MM.1S (cell line): ENCODE data around the gene SERPINB13.

Experiments used
- DNase-seq: peaks from one replicate; pipeline ENCODE4 v3.0.0-alpha.2; 2015
- H2AFZ ChIP-seq: fragments of 300-600 bp; sonication (generic); 2 replicates; pipeline ENCODE4 v1.6.0; 2016; ENCODE audit warnings: antibody characterized with exemption, low read length
- H3F3A ChIP-seq: fragments of 300-600 bp; sonication (generic); 2 replicates; pipeline ENCODE4 v1.6.1; 2016; ENCODE audit warnings: mild to moderate bottlenecking, antibody characterized with exemption, low read length, moderate library complexity, mixed read lengths; ENCODE audit not compliant: insufficient read depth
- H3K27ac ChIP-seq: fragments of 300-600 bp; sonication (generic); 2 replicates; pipeline ENCODE4 v1.5.1; 2016; ENCODE audit warnings: mild to moderate bottlenecking, low read length
- H3K27me3 ChIP-seq: fragments of 300-600 bp; sonication (generic); replicated peaks from 2 replicates; pipeline ENCODE4 v1.6.0; 2016; ENCODE audit warnings: low read length; ENCODE audit not compliant: insufficient read depth
- H3K36me3 ChIP-seq: fragments of 300-600 bp; sonication (generic); replicated peaks from 2 replicates; pipeline ENCODE4 v1.6.1; 2016; ENCODE audit warnings: mild to moderate bottlenecking, low read length, mixed read lengths; ENCODE audit not compliant: insufficient read depth
- H3K4me1 ChIP-seq: fragments of 300-600 bp; sonication (generic); 2 replicates; pipeline ENCODE4 v1.6.1; 2016; ENCODE audit warnings: low read length, mixed read lengths
- H3K4me2 ChIP-seq: fragments of 300-600 bp; sonication (generic); 2 replicates; pipeline ENCODE4 v1.6.0; 2016; ENCODE audit warnings: low read depth, low read length
- H3K4me3 ChIP-seq: fragments of 300-600 bp; sonication (generic); 2 replicates; pipeline ENCODE4 v1.5.1; 2016; ENCODE audit warnings: low read length, mixed read lengths
- H3K79me2 ChIP-seq: fragments of 300-600 bp; sonication (generic); 2 replicates; pipeline ENCODE4 v1.6.1; 2016; ENCODE audit warnings: mixed run types, low read length, mixed read lengths
- H3K9ac ChIP-seq: fragments of 300-600 bp; sonication (generic); 2 replicates; pipeline ENCODE4 v1.6.1; 2016; ENCODE audit warnings: low read length, mixed read lengths
- H3K9me2 ChIP-seq: fragments of 300-600 bp; sonication (generic); replicated peaks from 2 replicates; pipeline ENCODE4 v1.6.1; 2016; ENCODE audit warnings: mild to moderate bottlenecking, low read length, mixed read lengths; ENCODE audit not compliant: insufficient read depth
- H3K9me3 ChIP-seq: fragments of 300-600 bp; sonication (generic); replicated peaks from 2 replicates; pipeline ENCODE4 v1.6.1; 2016; ENCODE audit warnings: mild to moderate bottlenecking, low read length, mixed read lengths; ENCODE audit not compliant: insufficient read depth
- H4K20me1 ChIP-seq: fragments of 300-600 bp; sonication (generic); 2 replicates; pipeline ENCODE4 v1.6.1; 2016; ENCODE audit warnings: mild to moderate bottlenecking, low read length, moderate library complexity, mixed read lengths; ENCODE audit not compliant: insufficient read depth
- CTCF ChIP-seq: fragments of 300-600 bp; sonication (generic); IDR thresholded peaks from 2 replicates; pipeline ENCODE4 v1.5.1; 2016; ENCODE audit warnings: antibody characterized with exemption, low read length, mixed read lengths
- EZH2 ChIP-seq: fragments of 300-600 bp; sonication (generic); optimal IDR thresholded peaks from 2 replicates; pipeline ENCODE3; 2017; ENCODE audit warnings: low read depth, mild to moderate bottlenecking, antibody characterized with exemption, low read length, mixed read lengths
- EZH2phosphoT487 ChIP-seq: fragments of 300-600 bp; sonication (generic); IDR thresholded peaks from 2 replicates; pipeline ENCODE4 v1.6.1; 2018; ENCODE audit warnings: antibody characterized with exemption, low read length

Gene SERPINB13

DNA sequence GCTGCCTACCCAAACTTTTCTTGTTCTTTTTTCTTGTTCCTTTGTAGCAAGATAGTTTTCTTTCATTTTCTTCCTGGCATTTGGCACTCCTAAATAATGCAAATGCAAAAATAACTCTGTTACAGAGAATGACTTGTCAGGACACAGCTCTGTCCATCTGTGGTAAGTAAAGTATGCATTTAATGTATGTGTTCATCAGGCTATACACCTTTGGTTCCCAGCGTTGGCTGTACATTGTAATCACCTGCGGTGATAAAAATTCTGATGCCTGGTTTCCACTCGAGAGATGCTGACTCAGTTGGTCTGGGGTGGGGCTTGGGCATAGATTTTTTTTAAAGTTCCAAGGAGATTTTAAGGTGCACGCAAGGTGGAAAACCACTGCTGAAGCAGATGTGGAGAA is at the start of gene SERPINB13:
Gene SERPINB13, plus strand, starts transcription at position 378 of the 400 bp plus-strand sequence. CDS start 1,325 bp downstream, outside the sequence.
- no peaks in the 10 kb centered on the region for H3K9me3 ChIP-seq
- no peaks in the 10 kb centered on the region for H3K9me2 ChIP-seq
- H3K79me2 ChIP-seq, result no peaks in the 10 kb centered on the region
- H4K20me1 ChIP-seq, result no peaks in the 10 kb centered on the region
- H3K27ac ChIP-seq, result no peak within 1 kb of the TSS
- H3K27me3 ChIP-seq, result no peaks in the 10 kb centered on the region
- H3K9ac ChIP-seq, result no peak within 1 kb of the TSS
- no peak for DNase-seq
- H3K4me1 ChIP-seq, result no peaks in the 10 kb centered on the region
- no peak within 1 kb of the TSS for H3K4me3 ChIP-seq
- no peaks in the 10 kb centered on the region for H3K36me3 ChIP-seq
- TF ChIP-seq EZH2phosphoT487, result no peak
- TF ChIP-seq EZH2, result no peak
- TF ChIP-seq CTCF, result no peak
- H2AFZ ChIP-seq, result no peak within 1 kb of the TSS
- no peaks in the 10 kb centered on the region for H3F3A ChIP-seq
- H3K4me2 ChIP-seq, result no peak within 1 kb of the TSS

- Histone ChIP-seq H3K4me1 (peaks cover 2% of the 10 kb centered on the region; the same call in 1 of the 2 replicates), H3K36me3 (no peaks in the 10 kb centered on the region), H3K4me2 (no peak overlapping the region), H3K79me2 (no peaks in the 10 kb centered on the region), H3K27me3 (no peaks in the 10 kb centered on the region), H3F3A (no peaks in the 10 kb centered on the region), H3K9me3 (no peaks in the 10 kb centered on the region), H2AFZ (no peak overlapping the region), H4K20me1 (no peaks in the 10 kb centered on the region), H3K9me2 (no peaks in the 10 kb centered on the region), H3K9ac (no peak overlapping the region), H3K4me3 (no peak overlapping the region), H3K27ac (no peak overlapping the region)
- no peak for DNase-seq
- TF ChIP-seq EZH2 (no peak), EZH2phosphoT487 (no peak), CTCF (no peak)
Observed at GRCh38 chr18:63539904-63540510, 47.1 kb upstream of the SERPINB13 start.

DNA sequence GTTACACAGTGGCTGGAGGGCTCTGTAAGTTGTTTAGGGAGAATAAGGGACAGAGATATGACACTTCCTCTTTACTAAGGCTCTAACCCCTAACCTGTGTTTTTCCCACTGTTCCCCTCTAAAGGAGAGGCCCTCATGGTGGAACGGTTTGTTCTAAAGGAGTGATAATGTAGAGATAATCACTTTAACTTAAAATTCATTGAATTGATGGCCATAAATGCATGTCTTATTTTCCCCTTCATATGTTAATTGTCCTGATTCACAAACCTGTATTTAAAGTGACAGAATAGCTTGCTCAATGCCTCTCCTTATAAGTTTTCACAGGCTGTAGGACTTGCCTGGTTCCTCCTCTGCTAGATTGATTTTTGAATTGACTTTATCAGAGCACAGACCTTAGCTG is 45.1 kb upstream of the SERPINB13 start, which contains the start of gene SERPINB12:
Gene SERPINB12, plus strand, starts transcription at position 301 of the 400 bp plus-strand sequence. CDS start 13,791 bp downstream, outside the sequence.
- TF ChIP-seq EZH2, result no peak
- no peak for TF ChIP-seq EZH2phosphoT487
- TF ChIP-seq CTCF, result no peak
- Histone ChIP-seq H2AFZ (no peak within 1 kb of the TSS), H3K27ac (no peak within 1 kb of the TSS), H3K27me3 (no peaks in the 10 kb centered on the region), H3K9me2 (no peaks in the 10 kb centered on the region), H3K36me3 (no peaks in the 10 kb centered on the region), H3K4me1 (no peaks in the 10 kb centered on the region), H4K20me1 (no peaks in the 10 kb centered on the region), H3F3A (no peaks in the 10 kb centered on the region), H3K4me2 (no peak within 1 kb of the TSS), H3K4me3 (no peak within 1 kb of the TSS), H3K79me2 (no peaks in the 10 kb centered on the region), H3K9me3 (no peaks in the 10 kb centered on the region), H3K9ac (no peak within 1 kb of the TSS)
- no peak for DNase-seq
